H1 (cell line): Measurements from ENCODE around the gene SIK3. TPM values are rescaled to one million over a fixed set of nuclear protein-coding genes. Genes with fewer than 3 reads are reported as not detected.

Source experiments
- CTCF ChIA-PET: fragments of 300-600 bp; sonication (Branson Sonifier 250); formaldehyde crosslinking; loops from one replicate; lab custom pipeline; 2021; ENCODE audit not compliant: partially characterized antibody; lab: Charles Lee
- POLR2A ChIA-PET: fragments of 300-600 bp; sonication (Branson Sonifier 250); formaldehyde crosslinking; loops from one replicate; lab custom pipeline; 2021; ENCODE audit warnings: inconsistent platforms; ENCODE audit not compliant: partially characterized antibody; lab: Charles Lee
- DNase-seq, 2 experiments: peaks; one replicate each; pipeline versions ENCODE4 v3.0.0 to v3.0.0-alpha.2; 2010 to 2022; ENCODE audit warnings: low spot score in 2 of 2, low read depth in 1 of 2, mixed read lengths in 1 of 2
- FAIRE-seq: peaks from 2 replicates; lab custom pipeline; 2011; peaks lifted over from hg19 to GRCh38; lab: Jason Lieb, UNC
- H2AFZ ChIP-seq: 2 replicates; pipeline ENCODE4 v1.8.1; 2012; ENCODE audit warnings: low read length, inconsistent platforms
- H2AK5ac ChIP-seq: 2 replicates; pipeline ENCODE4 v1.6.1; 2013; ENCODE audit warnings: low read depth, low read length
- H2BK120ac ChIP-seq: replicated peaks from 2 replicates; pipeline ENCODE3; 2013; ENCODE audit warnings: low read depth, low read length, inconsistent platforms
- H2BK12ac ChIP-seq: 2 replicates; pipeline ENCODE4 v1.6.1; 2013; ENCODE audit warnings: low read depth, low read length
- H2BK15ac ChIP-seq: 2 replicates; pipeline ENCODE4 v1.6.1; 2013; ENCODE audit warnings: low read length
- H2BK20ac ChIP-seq: 2 replicates; pipeline ENCODE4 v1.6.1; 2013; ENCODE audit warnings: low read length
- H2BK5ac ChIP-seq: 2 replicates; pipeline ENCODE4 v1.6.1; 2013; ENCODE audit warnings: low read depth, low read length
- H3K14ac ChIP-seq: 2 replicates; pipeline ENCODE4 v1.6.1; 2013; ENCODE audit warnings: inconsistent platforms; ENCODE audit not compliant: insufficient read length
- H3K18ac ChIP-seq: 2 replicates; pipeline ENCODE4 v1.6.1; 2013; ENCODE audit warnings: low read length; ENCODE audit errors: extremely low read depth
- H3K23ac ChIP-seq: 2 replicates; pipeline ENCODE4 v1.6.1; 2013; ENCODE audit warnings: inconsistent platforms; ENCODE audit not compliant: insufficient read length
- H3K23me2 ChIP-seq: 2 replicates; pipeline ENCODE4 v1.6.1; 2013; ENCODE audit warnings: low read depth, low read length
- H3K27ac ChIP-seq: 2 replicates; pipeline ENCODE4 v1.6.1; 2011; ENCODE audit warnings: low read depth, low read length, inconsistent platforms
- H3K27me3 ChIP-seq, 4 experiments: replicated peaks in 1 of 4; 1 replicate in 1 of 4; 2 replicates in 3 of 4; pipeline versions ENCODE4 v1.6.1 to v1.8.1; 2011 to 2013; ENCODE audit warnings: low read length in 3 of 4, mild to moderate bottlenecking in 3 of 4, inconsistent platforms in 2 of 4, mixed read lengths in 2 of 4, moderate library complexity in 1 of 4; ENCODE audit not compliant: control insufficient read depth in 3 of 4, insufficient read depth in 3 of 4; ENCODE audit errors: extremely low read depth in 1 of 4
- H3K36me3 ChIP-seq, 4 experiments: 2 replicates each; pipeline versions ENCODE4 v1.6.1 to v1.8.1; 2011 to 2013; ENCODE audit warnings: mild to moderate bottlenecking in 4 of 4, low read length in 3 of 4, moderate library complexity in 2 of 4, control low read depth in 1 of 4, inconsistent platforms in 1 of 4; ENCODE audit not compliant: insufficient read depth in 4 of 4, control insufficient read depth in 2 of 4
- H3K4ac ChIP-seq: replicated peaks from 2 replicates; pipeline ENCODE3; 2013; ENCODE audit warnings: low read length, low read depth, mixed read lengths, inconsistent platforms; ENCODE audit not compliant: insufficient read length
- H3K4me1 ChIP-seq, 4 experiments: replicated peaks in 1 of 4; 1 replicate in 1 of 4; 2 replicates in 3 of 4; pipeline versions ENCODE4 v1.6.1 to v1.8.1; 2011 to 2013; ENCODE audit warnings: low read length in 3 of 4, inconsistent platforms in 2 of 4, mixed read lengths in 1 of 4; ENCODE audit not compliant: insufficient read depth in 4 of 4, control insufficient read depth in 3 of 4
- H3K4me2 ChIP-seq, 2 experiments: 2 replicates each; pipeline versions ENCODE4 v1.6.1 to v1.8.1; 2011 to 2013; ENCODE audit warnings: low read depth in 2 of 2, low read length in 2 of 2, control low read depth in 1 of 2, inconsistent platforms in 1 of 2, mild to moderate bottlenecking in 1 of 2; ENCODE audit not compliant: insufficient read depth in 1 of 2
- H3K4me3 ChIP-seq, 4 experiments: fragments of 200-600, 300-600 bp in 1 of 4; sonication (generic), shearing (Covaris generic), sonication (Bioruptor Twin) in 1 of 4; 2 replicates each; pipeline versions ENCODE4 v1.5.1 to v1.8.1; 2011 to 2016; ENCODE audit warnings: low read length in 4 of 4, low read depth in 3 of 4, control low read depth in 2 of 4, inconsistent platforms in 2 of 4, mild to moderate bottlenecking in 2 of 4, mixed read lengths in 1 of 4, moderate library complexity in 1 of 4; ENCODE audit not compliant: insufficient read depth in 2 of 4; ENCODE audit errors: extremely low read depth in 1 of 4
- H3K56ac ChIP-seq: replicated peaks from 2 replicates; pipeline ENCODE3; 2013; ENCODE audit warnings: low read depth, mild to moderate bottlenecking, mixed read lengths, low read length, inconsistent platforms; ENCODE audit not compliant: insufficient read length
- H3K79me1 ChIP-seq: 2 replicates; pipeline ENCODE4 v1.6.1; 2013; ENCODE audit warnings: low read depth, low read length, control low read depth
- H3K79me2 ChIP-seq, 2 experiments: 2 replicates each; pipeline versions ENCODE4 v1.6.1 to v1.8.1; 2012 to 2013; ENCODE audit warnings: low read length in 2 of 2, mild to moderate bottlenecking in 2 of 2, inconsistent platforms in 1 of 2; ENCODE audit not compliant: insufficient read depth in 2 of 2, control insufficient read depth in 1 of 2
- H3K9ac ChIP-seq, 4 experiments: replicated peaks in 1 of 4; 1 replicate in 1 of 4; 2 replicates in 3 of 4; pipeline versions ENCODE4 v1.6.1 to v1.8.1; 2011 to 2013; ENCODE audit warnings: low read depth in 3 of 4, low read length in 3 of 4, control low read depth in 2 of 4, mild to moderate bottlenecking in 2 of 4, moderate library complexity in 2 of 4, inconsistent platforms in 1 of 4; ENCODE audit errors: extremely low read depth in 1 of 4
- H3K9me3 ChIP-seq, 2 experiments: 2 replicates each; pipeline versions ENCODE4 v1.6.1 to v1.8.1; 2012 to 2013; ENCODE audit warnings: mild to moderate bottlenecking in 2 of 2, moderate library complexity in 2 of 2, control low read depth in 1 of 2, inconsistent platforms in 1 of 2, low read depth in 1 of 2, low read length in 1 of 2, mixed read lengths in 1 of 2; ENCODE audit not compliant: insufficient read depth in 2 of 2
- H4K20me1 ChIP-seq, 2 experiments: replicated peaks in 1 of 2; 2 replicates each; pipeline versions ENCODE3 to v1.8.1; 2011 to 2013; ENCODE audit warnings: inconsistent platforms in 2 of 2, low read length in 2 of 2, mild to moderate bottlenecking in 1 of 2; ENCODE audit not compliant: insufficient read depth in 2 of 2, control insufficient read depth in 1 of 2
- H4K5ac ChIP-seq: 2 replicates; pipeline ENCODE4 v1.6.1; 2013; ENCODE audit warnings: low read length, low read depth, mixed read lengths, inconsistent platforms; ENCODE audit not compliant: insufficient read length
- H4K8ac ChIP-seq: 2 replicates; pipeline ENCODE4 v1.8.0; 2013; ENCODE audit warnings: mild to moderate bottlenecking, moderate library complexity, low read length, inconsistent platforms; ENCODE audit not compliant: insufficient read depth; ENCODE audit errors: extremely low read depth
- H4K91ac ChIP-seq: replicated peaks from 2 replicates; pipeline ENCODE3; 2013; ENCODE audit warnings: low read length, mixed read lengths, inconsistent platforms; ENCODE audit not compliant: insufficient read length
- BACH1 ChIP-seq: IDR thresholded peaks from 2 replicates; pipeline ENCODE4 v1.6.1; 2012; ENCODE audit warnings: low read length, improper control_type of control experiment
- BCL11A ChIP-seq, 2 experiments: IDR thresholded peaks; one replicate each; pipeline ENCODE4 v1.6.1; 2011; ENCODE audit warnings: low read depth in 2 of 2, low read length in 2 of 2, mild to moderate bottlenecking in 2 of 2
- EGR1 ChIP-seq: IDR thresholded peaks from 2 replicates; pipeline ENCODE4 v1.6.1; 2011; ENCODE audit warnings: low read depth, low read length, borderline replicate concordance
- JUN ChIP-seq: IDR thresholded peaks from 2 replicates; pipeline ENCODE4 v1.6.1; 2011; ENCODE audit warnings: low read depth, mild to moderate bottlenecking, improper control_type of control experiment, low read length
- MAFK ChIP-seq: IDR thresholded peaks from 2 replicates; pipeline ENCODE4 v1.6.1; 2012; ENCODE audit warnings: low read depth, mild to moderate bottlenecking, improper control_type of control experiment, low read length
- NRF1 ChIP-seq: IDR thresholded peaks from 2 replicates; pipeline ENCODE4 v1.6.1; 2011; ENCODE audit warnings: mild to moderate bottlenecking, low read depth, low read length, improper control_type of control experiment
- PHF8 ChIP-seq: fragments of 200-600 bp; sonication (generic); conservative IDR thresholded peaks from 2 replicates; pipeline ENCODE4 v1.7.1; 2012; ENCODE audit warnings: low read depth, mild to moderate bottlenecking, inconsistent platforms, low read length, moderate library complexity
- POU5F1 ChIP-seq: IDR thresholded peaks from 2 replicates; pipeline ENCODE4 v1.6.1; 2011; ENCODE audit warnings: low read depth, mild to moderate bottlenecking, low read length, moderate library complexity
- SP4 ChIP-seq: IDR thresholded peaks from 2 replicates; pipeline ENCODE4 v1.6.1; 2012; ENCODE audit warnings: low read length, inconsistent platforms
- TAF1 ChIP-seq: IDR thresholded peaks from 2 replicates; pipeline ENCODE4 v1.6.1; 2011; ENCODE audit warnings: mild to moderate bottlenecking, low read depth, low read length
- WGBS, 2 experiments: shearing (Covaris generic) in 1 of 2; methylation state at CpG; one replicate each; pipeline versions ENCODE4 v1.1.6 to v1.1.7; 2013 to 2015; ENCODE audit warnings: low lambda C conversion rate in 2 of 2, mixed read lengths in 2 of 2, inconsistent platforms in 1 of 2, low coverage in 1 of 2, missing lambda C conversion rate in 1 of 2; ENCODE audit not compliant: insufficient replicate concordance in 2 of 2, insufficient coverage in 1 of 2, insufficient read length in 1 of 2; ENCODE audit errors: extremely low coverage in 1 of 2, missing lambda C conversion rate in 1 of 2; 5-methylcytosine and 5-hydroxymethylcytosine counted together
- polyA plus RNA-seq, 7 experiments: library from polyadenylated mRNA; depleted of rRNA in 3 of 7; stranded (reverse) in 5 of 7; unstranded in 2 of 7; fragments of >200 nt in 5 of 7; fragments of 200-250 nt in 2 of 7; gene quantifications; 1 replicate in 5 of 7; 2 replicates in 1 of 7; 4 replicates in 1 of 7; pipeline versions ENCODE4 v1.2.1 to v1.2.3, GENCODE V29; 2011 to 2013; ENCODE audit warnings: missing spikeins in 2 of 7, mixed read lengths in 2 of 7
- total RNA-seq: library from RNA; stranded (reverse); fragmentation: NEBNext Ultra II Directional; extraction: Animal tissue kit (Norgen Biotek cat#: 25700); gene quantifications from 2 replicates; pipeline ENCODE4 v1.2.1, GENCODE V29; 2021
- TF ChIP-seq, protein P1 (sequence below), 3 experiments: IDR thresholded peaks; 1 replicate in 2 of 3; 2 replicates in 1 of 3; pipeline versions ENCODE4 v1.5.1 to v1.6.1; 2011; ENCODE audit warnings: low read length in 3 of 3, mild to moderate bottlenecking in 3 of 3, inconsistent platforms in 2 of 3, low read depth in 1 of 3, moderate library complexity in 1 of 3; ENCODE audit not compliant: insufficient read depth in 1 of 3; ENCODE audit errors: control extremely low read depth in 1 of 3

The SIK3 gene
- total and polyA plus RNA-seq, 2 of the 8 experiments (the other 6 are each of a cell fraction or from before 2014, with no cell fraction given) = 19.9 to 32.1 TPM

DNA sequence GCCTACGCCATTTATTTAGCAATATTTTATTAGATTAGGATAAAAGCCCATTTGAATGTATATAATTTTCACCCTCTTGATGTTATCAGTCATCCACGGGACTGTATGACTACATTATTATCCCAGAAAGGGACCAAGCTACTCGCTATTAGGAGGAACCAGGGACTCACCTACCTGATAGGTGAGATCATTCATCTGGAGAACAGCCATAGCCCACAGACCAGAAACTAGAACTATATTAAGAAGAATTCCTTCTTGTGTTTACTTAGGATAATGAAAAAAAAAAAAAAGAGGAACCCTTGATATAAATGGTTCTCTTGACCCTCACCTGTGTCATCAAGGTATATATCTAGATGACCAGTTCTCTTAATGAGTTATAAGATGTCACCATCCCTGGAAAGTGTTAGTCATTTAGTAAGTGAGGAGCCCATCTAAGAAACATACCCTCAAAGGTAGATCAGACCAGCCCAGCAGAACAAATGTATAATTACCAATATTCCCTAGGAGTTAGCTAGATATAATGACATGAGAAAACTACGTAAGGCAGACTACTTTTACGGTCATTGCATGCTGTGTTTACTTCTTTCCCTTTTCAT is 8.0 kb downstream of the SIK3 start:
- Histone ChIP-seq H3K14ac (no peak overlapping the region), H3K4me2 (no peak overlapping the region), H3K18ac (no peak overlapping the region), H3K4me3 (no peak overlapping the region), H3K4ac (no peak overlapping the region), H3K23ac (no peak overlapping the region), H2AK5ac (no peak overlapping the region), H4K5ac (no peak overlapping the region), H3K79me1 (no peaks in the 10 kb centered on the region; the same call in 1 of the 2 replicates), H3K9me3 (no peaks in the 10 kb centered on the region), H2BK120ac (no peak overlapping the region), H3K4me1 (peaks cover 0 to 3% (median 0%) of the 10 kb centered on the region in 4 experiments; a peak in 2 of 7 replicates), H3K27ac (no peak overlapping the region), H3K23me2 (no peaks in the 10 kb centered on the region), H3K79me2 (peaks cover 12 to 86% of the 10 kb centered on the region in 2 experiments), H4K20me1 (peaks cover 7 to 12% of the 10 kb centered on the region in 2 experiments), H3K36me3 (no peaks in the 10 kb centered on the region; a peak in 1 of 8 replicates), H3K56ac (no peak overlapping the region), H2BK15ac (no peak overlapping the region), H2BK12ac (no peak overlapping the region), H3K27me3 (no peaks in the 10 kb centered on the region), H3K9ac (no peak overlapping the region), H2AFZ (no peak overlapping the region), H4K8ac (no peak overlapping the region), H4K91ac (no peak overlapping the region), H2BK5ac (no peak overlapping the region), H2BK20ac (no peak overlapping the region)
- ChIA-PET CTCF (interaction anchor here (0.5 to 1.0 kb wide), 3 partner anchors 9 to 263 kb away, joined by 3 read pairs; no protein-coding TSS in a partner anchor), POLR2A (interaction anchor here (0.7 to 1.4 kb wide), 2 partner anchors 55 to 356 kb away, joined by 4 to 5 read pairs; partner anchors contain the start of gene PAFAH1B2)
- FAIRE-seq (no peak), DNase-seq (no peak)
- 87% methylated on average over 5 of the region's 5 CpGs; no CpG with 5 or more reads in 1 of the 2 experiments for WGBS, 2 experiments
- TF ChIP-seq JUN = no peak
- TF ChIP-seq PHF8 = no peak
- TF ChIP-seq SP4 = no peak
- no peak for TF ChIP-seq MAFK
- TF ChIP-seq, protein P1, sequence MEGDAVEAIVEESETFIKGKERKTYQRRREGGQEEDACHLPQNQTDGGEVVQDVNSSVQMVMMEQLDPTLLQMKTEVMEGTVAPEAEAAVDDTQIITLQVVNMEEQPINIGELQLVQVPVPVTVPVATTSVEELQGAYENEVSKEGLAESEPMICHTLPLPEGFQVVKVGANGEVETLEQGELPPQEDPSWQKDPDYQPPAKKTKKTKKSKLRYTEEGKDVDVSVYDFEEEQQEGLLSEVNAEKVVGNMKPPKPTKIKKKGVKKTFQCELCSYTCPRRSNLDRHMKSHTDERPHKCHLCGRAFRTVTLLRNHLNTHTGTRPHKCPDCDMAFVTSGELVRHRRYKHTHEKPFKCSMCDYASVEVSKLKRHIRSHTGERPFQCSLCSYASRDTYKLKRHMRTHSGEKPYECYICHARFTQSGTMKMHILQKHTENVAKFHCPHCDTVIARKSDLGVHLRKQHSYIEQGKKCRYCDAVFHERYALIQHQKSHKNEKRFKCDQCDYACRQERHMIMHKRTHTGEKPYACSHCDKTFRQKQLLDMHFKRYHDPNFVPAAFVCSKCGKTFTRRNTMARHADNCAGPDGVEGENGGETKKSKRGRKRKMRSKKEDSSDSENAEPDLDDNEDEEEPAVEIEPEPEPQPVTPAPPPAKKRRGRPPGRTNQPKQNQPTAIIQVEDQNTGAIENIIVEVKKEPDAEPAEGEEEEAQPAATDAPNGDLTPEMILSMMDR (IDR thresholded peaks at IDR 0.05; ENCODE audit: control extremely low read depth in 1 of 3, insufficient read depth in 1 of 3, low read depth in 1 of 3, low read length in 3 of 3) = no peak
- no peak for TF ChIP-seq EGR1
- no peak for TF ChIP-seq TAF1
- no peak for TF ChIP-seq NRF1
- no peak for TF ChIP-seq BCL11A (IDR thresholded peaks at IDR 0.05; ENCODE audit: low read depth in 2 of 2, low read length in 2 of 2)
- no peak for TF ChIP-seq BACH1
- TF ChIP-seq POU5F1 = no peak
